Measurements from ENCODE around the gene SULF2. TPM values are rescaled to one million over a fixed set of nuclear protein-coding genes. Genes with fewer than 3 reads are reported as not detected.

Gene SULF2
- total and polyA plus RNA-seq, 4 donors, result 8.1 to 25.4 (median 12.0) TPM

GRCh38 chr20:47667531-47668312, 117.6 kb downstream of the SULF2 start:
- Histone ChIP-seq H3K36me3 (ENCODE audit: control insufficient read depth in 4 of 4, insufficient read depth in 3 of 4, low read depth in 1 of 4, low read length in 3 of 4) (peaks cover 0 to 2% (median 0%) of the 10 kb centered on the region in 4 donors), H3K9me3 (ENCODE audit: control insufficient read depth in 4 of 4, low read length in 3 of 4) (no peaks in the 10 kb centered on the region), H3K27me3 (ENCODE audit: control insufficient read depth in 4 of 4, insufficient read depth in 4 of 4, low read length in 3 of 4) (no peaks in the 10 kb centered on the region), H3K9ac (ENCODE audit: low read depth in 1 of 2, low read length in 2 of 2) (no peak overlapping the region), H3K4me3 (ENCODE audit: low read depth in 1 of 3, low read length in 3 of 3) (no peak overlapping the region), H3K27ac (ENCODE audit: low read depth in 1 of 2, low read length in 2 of 2) (no peak overlapping the region), H3K4me1 (ENCODE audit: control insufficient read depth in 4 of 4, insufficient read depth in 4 of 4, low read length in 3 of 4) (peaks cover 0 to 2% (median under 1%) of the 10 kb centered on the region in 4 donors)
- 82% methylated on average over 19 of the region's 19 CpGs for WGBS
- no peak for DNase-seq (ENCODE audit: low spot score)
- TF ChIP-seq EGR1 (IDR thresholded peaks at IDR 0.05; ENCODE audit: low read depth in 2 of 2) (no peak), JUND (IDR thresholded peaks at IDR 0.05) (no peak), SP1 (IDR thresholded peaks at IDR 0.05) (no peak), MAX (IDR thresholded peaks at IDR 0.05) (no peak)
- TF ChIP-seq, protein P1, sequence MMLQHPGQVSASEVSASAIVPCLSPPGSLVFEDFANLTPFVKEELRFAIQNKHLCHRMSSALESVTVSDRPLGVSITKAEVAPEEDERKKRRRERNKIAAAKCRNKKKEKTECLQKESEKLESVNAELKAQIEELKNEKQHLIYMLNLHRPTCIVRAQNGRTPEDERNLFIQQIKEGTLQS (IDR thresholded peaks at IDR 0.05), result no peak

- Histone ChIP-seq H3K36me3 (ENCODE audit: control insufficient read depth in 4 of 4, insufficient read depth in 3 of 4, low read depth in 1 of 4, low read length in 3 of 4) (peaks cover 0 to 6% (median under 1%) of the 10 kb centered on the region in 4 donors), H3K9me3 (ENCODE audit: control insufficient read depth in 4 of 4, low read length in 3 of 4) (no peaks in the 10 kb centered on the region), H3K9ac (ENCODE audit: low read depth in 1 of 2, low read length in 2 of 2) (no peak overlapping the region), H3K4me1 (ENCODE audit: control insufficient read depth in 4 of 4, insufficient read depth in 4 of 4, low read length in 3 of 4) (no peaks in the 10 kb centered on the region), H3K27me3 (ENCODE audit: control insufficient read depth in 4 of 4, insufficient read depth in 4 of 4, low read length in 3 of 4) (no peaks in the 10 kb centered on the region), H3K4me3 (ENCODE audit: low read depth in 1 of 3, low read length in 3 of 3) (no peak overlapping the region), H3K27ac (ENCODE audit: low read depth in 1 of 2, low read length in 2 of 2) (no peak overlapping the region)
- WGBS, result 86% methylated on average over 5 of the region's 5 CpGs
- TF ChIP-seq, protein P2, sequence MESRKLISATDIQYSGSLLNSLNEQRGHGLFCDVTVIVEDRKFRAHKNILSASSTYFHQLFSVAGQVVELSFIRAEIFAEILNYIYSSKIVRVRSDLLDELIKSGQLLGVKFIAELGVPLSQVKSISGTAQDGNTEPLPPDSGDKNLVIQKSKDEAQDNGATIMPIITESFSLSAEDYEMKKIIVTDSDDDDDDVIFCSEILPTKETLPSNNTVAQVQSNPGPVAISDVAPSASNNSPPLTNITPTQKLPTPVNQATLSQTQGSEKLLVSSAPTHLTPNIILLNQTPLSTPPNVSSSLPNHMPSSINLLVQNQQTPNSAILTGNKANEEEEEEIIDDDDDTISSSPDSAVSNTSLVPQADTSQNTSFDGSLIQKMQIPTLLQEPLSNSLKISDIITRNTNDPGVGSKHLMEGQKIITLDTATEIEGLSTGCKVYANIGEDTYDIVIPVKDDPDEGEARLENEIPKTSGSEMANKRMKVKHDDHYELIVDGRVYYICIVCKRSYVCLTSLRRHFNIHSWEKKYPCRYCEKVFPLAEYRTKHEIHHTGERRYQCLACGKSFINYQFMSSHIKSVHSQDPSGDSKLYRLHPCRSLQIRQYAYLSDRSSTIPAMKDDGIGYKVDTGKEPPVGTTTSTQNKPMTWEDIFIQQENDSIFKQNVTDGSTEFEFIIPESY (IDR thresholded peaks at IDR 0.05), result no peak
- no peak for TF ChIP-seq TAF1 (conservative IDR thresholded peaks at IDR 0.05)
- TF ChIP-seq HNF4G (IDR thresholded peaks at IDR 0.05), result no peak
- TF ChIP-seq, protein P3, sequence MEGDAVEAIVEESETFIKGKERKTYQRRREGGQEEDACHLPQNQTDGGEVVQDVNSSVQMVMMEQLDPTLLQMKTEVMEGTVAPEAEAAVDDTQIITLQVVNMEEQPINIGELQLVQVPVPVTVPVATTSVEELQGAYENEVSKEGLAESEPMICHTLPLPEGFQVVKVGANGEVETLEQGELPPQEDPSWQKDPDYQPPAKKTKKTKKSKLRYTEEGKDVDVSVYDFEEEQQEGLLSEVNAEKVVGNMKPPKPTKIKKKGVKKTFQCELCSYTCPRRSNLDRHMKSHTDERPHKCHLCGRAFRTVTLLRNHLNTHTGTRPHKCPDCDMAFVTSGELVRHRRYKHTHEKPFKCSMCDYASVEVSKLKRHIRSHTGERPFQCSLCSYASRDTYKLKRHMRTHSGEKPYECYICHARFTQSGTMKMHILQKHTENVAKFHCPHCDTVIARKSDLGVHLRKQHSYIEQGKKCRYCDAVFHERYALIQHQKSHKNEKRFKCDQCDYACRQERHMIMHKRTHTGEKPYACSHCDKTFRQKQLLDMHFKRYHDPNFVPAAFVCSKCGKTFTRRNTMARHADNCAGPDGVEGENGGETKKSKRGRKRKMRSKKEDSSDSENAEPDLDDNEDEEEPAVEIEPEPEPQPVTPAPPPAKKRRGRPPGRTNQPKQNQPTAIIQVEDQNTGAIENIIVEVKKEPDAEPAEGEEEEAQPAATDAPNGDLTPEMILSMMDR (IDR thresholded peaks at IDR 0.05; ENCODE audit: low read depth, low read length, missing input control), result no peak
- TF ChIP-seq JUND (IDR thresholded peaks at IDR 0.05), result no peak
- TF ChIP-seq MAX (IDR thresholded peaks at IDR 0.05), result no peak
- TF ChIP-seq RXRA (IDR thresholded peaks at IDR 0.05), result no peak
- no peak for TF ChIP-seq GABPA (IDR thresholded peaks at IDR 0.05 in 1 of 2, conservative IDR thresholded peaks at IDR 0.05 in 1 of 2)
- no peak for TF ChIP-seq EGR1 (IDR thresholded peaks at IDR 0.05; ENCODE audit: low read depth in 2 of 2)
- TF ChIP-seq SP1 (IDR thresholded peaks at IDR 0.05), result no peak
- no peak for TF ChIP-seq RAD21 (IDR thresholded peaks at IDR 0.05)
- TF ChIP-seq YY1 (IDR thresholded peaks at IDR 0.05), result no peak
- TF ChIP-seq, protein P1 (IDR thresholded peaks at IDR 0.05), result no peak
- TF ChIP-seq, protein P4, sequence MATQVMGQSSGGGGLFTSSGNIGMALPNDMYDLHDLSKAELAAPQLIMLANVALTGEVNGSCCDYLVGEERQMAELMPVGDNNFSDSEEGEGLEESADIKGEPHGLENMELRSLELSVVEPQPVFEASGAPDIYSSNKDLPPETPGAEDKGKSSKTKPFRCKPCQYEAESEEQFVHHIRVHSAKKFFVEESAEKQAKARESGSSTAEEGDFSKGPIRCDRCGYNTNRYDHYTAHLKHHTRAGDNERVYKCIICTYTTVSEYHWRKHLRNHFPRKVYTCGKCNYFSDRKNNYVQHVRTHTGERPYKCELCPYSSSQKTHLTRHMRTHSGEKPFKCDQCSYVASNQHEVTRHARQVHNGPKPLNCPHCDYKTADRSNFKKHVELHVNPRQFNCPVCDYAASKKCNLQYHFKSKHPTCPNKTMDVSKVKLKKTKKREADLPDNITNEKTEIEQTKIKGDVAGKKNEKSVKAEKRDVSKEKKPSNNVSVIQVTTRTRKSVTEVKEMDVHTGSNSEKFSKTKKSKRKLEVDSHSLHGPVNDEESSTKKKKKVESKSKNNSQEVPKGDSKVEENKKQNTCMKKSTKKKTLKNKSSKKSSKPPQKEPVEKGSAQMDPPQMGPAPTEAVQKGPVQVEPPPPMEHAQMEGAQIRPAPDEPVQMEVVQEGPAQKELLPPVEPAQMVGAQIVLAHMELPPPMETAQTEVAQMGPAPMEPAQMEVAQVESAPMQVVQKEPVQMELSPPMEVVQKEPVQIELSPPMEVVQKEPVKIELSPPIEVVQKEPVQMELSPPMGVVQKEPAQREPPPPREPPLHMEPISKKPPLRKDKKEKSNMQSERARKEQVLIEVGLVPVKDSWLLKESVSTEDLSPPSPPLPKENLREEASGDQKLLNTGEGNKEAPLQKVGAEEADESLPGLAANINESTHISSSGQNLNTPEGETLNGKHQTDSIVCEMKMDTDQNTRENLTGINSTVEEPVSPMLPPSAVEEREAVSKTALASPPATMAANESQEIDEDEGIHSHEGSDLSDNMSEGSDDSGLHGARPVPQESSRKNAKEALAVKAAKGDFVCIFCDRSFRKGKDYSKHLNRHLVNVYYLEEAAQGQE (IDR thresholded peaks at IDR 0.05), result no peak
- no peak for TF ChIP-seq FOXA1 (IDR thresholded peaks at IDR 0.05)
- no peak for TF ChIP-seq HNF4A (conservative IDR thresholded peaks at IDR 0.05)
- TF ChIP-seq FOXA2 (IDR thresholded peaks at IDR 0.05), result no peak
- DNase-seq (ENCODE audit: low spot score), result no peak
Measured at GRCh38 chr20:47667086-47667485, 118.2 kb downstream of the SULF2 start.
